ENCODE measurements around the gene GLYATL1B.
"Not testable (repeated sequence)": the region's sequence is repeated elsewhere in the genome, so short reads cannot be mapped to it uniquely, and the experiment has no call there.

GLYATL1B gene

GRCh38 chr11:59106363-59107336 lies 20.5 kb downstream of the GLYATL1B start, which contains the start of gene FAM111B:
Gene FAM111B, plus strand, starts transcription at chr11:59107237. Its CDS starts 2,389 bp downstream, at chr11:59109626.
- H3K36me3 ChIP-seq (ENCODE audit: insufficient read depth, low read length): peaks cover 27% of the 10 kb centered on the region
- H3K4me1 ChIP-seq (ENCODE audit: insufficient read depth, low read length): peaks cover 12% of the 10 kb centered on the region
- peak within 1 kb of the TSS; percentile 65 for H3K4me3 ChIP-seq (ENCODE audit: low read length)
- H2AFZ ChIP-seq (ENCODE audit: low read depth, low read length): peak within 1 kb of the TSS; percentile 96
- H3K9me3 ChIP-seq (ENCODE audit: low read length): no peaks in the 10 kb centered on the region
- peaks cover 3% of the 10 kb centered on the region for H3K27me3 ChIP-seq (ENCODE audit: insufficient read depth, low read length)

GRCh38 chr11:59107721-59108120 lies 21.6 kb downstream of the GLYATL1B start:
- not testable (repeated sequence) for H3K9me3 ChIP-seq (ENCODE audit: low read length); H3K27me3 ChIP-seq (ENCODE audit: insufficient read depth, low read length)
- Histone ChIP-seq H3K4me3 (ENCODE audit: low read length) (peak overlapping the region; percentile 65), H3K4me1 (ENCODE audit: insufficient read depth, low read length) (peaks cover 12% of the 10 kb centered on the region), H2AFZ (ENCODE audit: low read depth, low read length) (peak overlapping the region; percentile 72), H3K36me3 (ENCODE audit: insufficient read depth, low read length) (peaks cover 34% of the 10 kb centered on the region)

DNA sequence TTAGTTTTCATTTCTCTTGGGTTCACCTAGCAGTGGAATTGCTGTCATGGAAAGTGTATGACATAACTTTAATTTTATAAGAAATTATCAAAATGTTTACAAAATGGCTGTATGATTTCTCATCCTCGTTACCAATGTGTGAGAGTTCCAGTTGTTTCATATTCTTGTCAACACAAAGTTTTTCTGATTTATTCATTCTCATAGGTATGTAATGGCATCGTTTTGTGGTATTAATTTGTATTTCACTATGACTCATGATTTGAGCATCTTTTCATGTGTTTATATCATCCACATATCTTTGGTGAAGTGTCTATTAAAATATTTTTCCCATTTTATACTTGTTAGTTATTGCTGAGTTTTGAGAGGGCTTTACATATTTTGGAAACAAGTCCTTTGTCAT lies 26.4 kb downstream of the GLYATL1B start:
- Histone ChIP-seq H2AFZ (ENCODE audit: low read depth, low read length) (no peak overlapping the region), H3K4me3 (ENCODE audit: low read length) (no peak overlapping the region), H3K36me3 (ENCODE audit: insufficient read depth, low read length) (peaks cover 61% of the 10 kb centered on the region), H3K4me1 (ENCODE audit: insufficient read depth, low read length) (peaks cover 9% of the 10 kb centered on the region), H3K27me3 (ENCODE audit: insufficient read depth, low read length) (no peaks in the 10 kb centered on the region), H3K9me3 (ENCODE audit: low read length) (peaks cover 4% of the 10 kb centered on the region)

- no peaks in the 10 kb centered on the region for H3K4me1 ChIP-seq (ENCODE audit: insufficient read depth, low read length)
- no peak overlapping the region for H3K4me3 ChIP-seq (ENCODE audit: low read length)
- no peaks in the 10 kb centered on the region for H3K27me3 ChIP-seq (ENCODE audit: insufficient read depth, low read length)
- H2AFZ ChIP-seq (ENCODE audit: low read depth, low read length): no peak overlapping the region
- peaks cover 55% of the 10 kb centered on the region for H3K36me3 ChIP-seq (ENCODE audit: insufficient read depth, low read length)
- peaks cover 13% of the 10 kb centered on the region for H3K9me3 ChIP-seq (ENCODE audit: low read length)
Observed at GRCh38 chr11:59114344-59114743, 28.2 kb downstream of the GLYATL1B start.

DNA sequence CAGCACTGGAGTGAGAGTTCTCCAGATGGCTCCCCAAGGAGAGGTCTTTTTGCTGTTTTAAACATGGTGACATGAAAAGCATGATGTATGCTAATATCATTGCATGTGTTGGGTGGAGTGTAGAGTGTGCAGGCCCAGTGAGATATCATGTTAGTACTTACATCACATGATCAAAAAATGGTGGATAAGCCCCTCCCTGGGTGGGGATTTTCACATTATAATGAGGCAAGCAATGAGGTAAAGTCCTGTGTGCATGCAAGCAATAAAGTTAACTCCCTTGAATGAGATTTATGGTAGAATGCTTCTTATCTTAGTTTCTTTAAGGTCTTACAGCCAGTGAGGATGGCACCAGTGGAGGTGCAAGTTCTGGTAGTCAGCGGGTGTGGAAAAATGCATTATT lies 29.4 kb downstream of the GLYATL1B start:
- Histone ChIP-seq H3K4me1 (ENCODE audit: insufficient read depth, low read length) (no peaks in the 10 kb centered on the region), H3K9me3 (ENCODE audit: low read length) (peaks cover 13% of the 10 kb centered on the region), H2AFZ (ENCODE audit: low read depth, low read length) (no peak overlapping the region), H3K4me3 (ENCODE audit: low read length) (no peak overlapping the region), H3K36me3 (ENCODE audit: insufficient read depth, low read length) (peaks cover 43% of the 10 kb centered on the region), H3K27me3 (ENCODE audit: insufficient read depth, low read length) (no peaks in the 10 kb centered on the region)

DNA sequence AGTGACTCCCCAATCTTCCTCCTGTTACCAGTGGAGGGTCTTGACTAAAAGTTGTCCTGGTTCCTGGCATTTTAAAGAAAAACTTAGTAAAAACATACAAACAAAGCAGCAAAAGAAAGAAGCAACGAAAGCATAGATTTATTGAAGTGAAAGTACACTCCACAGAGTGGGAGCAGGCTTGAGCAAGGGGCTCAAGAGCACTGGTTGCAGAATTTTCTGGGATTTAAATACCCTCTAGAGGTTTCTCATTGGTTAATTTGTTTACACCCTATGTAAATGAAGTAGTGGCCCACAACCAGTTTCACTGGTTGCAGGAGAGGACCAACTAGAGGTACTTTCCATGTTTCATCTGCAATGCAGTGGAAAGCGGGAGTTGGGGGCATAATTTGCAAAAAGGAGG lies 31.7 kb downstream of the GLYATL1B start:
- Histone ChIP-seq H3K4me3 (ENCODE audit: low read length) (no peak overlapping the region), H3K27me3 (ENCODE audit: insufficient read depth, low read length) (no peaks in the 10 kb centered on the region), H3K36me3 (ENCODE audit: insufficient read depth, low read length) (peaks cover 35% of the 10 kb centered on the region), H2AFZ (ENCODE audit: low read depth, low read length) (no peak overlapping the region), H3K9me3 (ENCODE audit: low read length) (peaks cover 13% of the 10 kb centered on the region), H3K4me1 (ENCODE audit: insufficient read depth, low read length) (no peaks in the 10 kb centered on the region)

DNA sequence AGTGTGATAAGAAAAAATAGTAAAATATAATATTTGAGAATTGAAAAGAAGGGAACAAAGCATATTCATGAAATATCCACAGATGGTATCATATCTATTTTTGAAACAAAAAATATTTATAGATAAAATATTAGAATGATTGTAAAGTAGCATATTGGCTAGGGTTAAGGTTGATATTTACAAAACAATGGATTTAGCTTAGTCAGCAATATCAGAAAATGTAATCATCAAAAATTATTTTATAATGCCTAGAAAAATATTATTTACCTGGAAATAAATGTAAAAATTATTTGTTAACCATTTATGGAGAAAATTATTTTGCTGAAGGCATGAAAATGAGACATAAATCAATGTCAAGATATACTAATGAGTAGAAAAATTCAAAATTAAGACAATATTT lies 33.7 kb downstream of the GLYATL1B start:
- H3K9me3 ChIP-seq (ENCODE audit: low read length): peaks cover 14% of the 10 kb centered on the region
- H3K27me3 ChIP-seq (ENCODE audit: insufficient read depth, low read length): no peaks in the 10 kb centered on the region
- H3K4me1 ChIP-seq (ENCODE audit: insufficient read depth, low read length): no peaks in the 10 kb centered on the region
- peaks cover 29% of the 10 kb centered on the region for H3K36me3 ChIP-seq (ENCODE audit: insufficient read depth, low read length)
- no peak overlapping the region for H3K4me3 ChIP-seq (ENCODE audit: low read length)
- H2AFZ ChIP-seq (ENCODE audit: low read depth, low read length): no peak overlapping the region

DNA sequence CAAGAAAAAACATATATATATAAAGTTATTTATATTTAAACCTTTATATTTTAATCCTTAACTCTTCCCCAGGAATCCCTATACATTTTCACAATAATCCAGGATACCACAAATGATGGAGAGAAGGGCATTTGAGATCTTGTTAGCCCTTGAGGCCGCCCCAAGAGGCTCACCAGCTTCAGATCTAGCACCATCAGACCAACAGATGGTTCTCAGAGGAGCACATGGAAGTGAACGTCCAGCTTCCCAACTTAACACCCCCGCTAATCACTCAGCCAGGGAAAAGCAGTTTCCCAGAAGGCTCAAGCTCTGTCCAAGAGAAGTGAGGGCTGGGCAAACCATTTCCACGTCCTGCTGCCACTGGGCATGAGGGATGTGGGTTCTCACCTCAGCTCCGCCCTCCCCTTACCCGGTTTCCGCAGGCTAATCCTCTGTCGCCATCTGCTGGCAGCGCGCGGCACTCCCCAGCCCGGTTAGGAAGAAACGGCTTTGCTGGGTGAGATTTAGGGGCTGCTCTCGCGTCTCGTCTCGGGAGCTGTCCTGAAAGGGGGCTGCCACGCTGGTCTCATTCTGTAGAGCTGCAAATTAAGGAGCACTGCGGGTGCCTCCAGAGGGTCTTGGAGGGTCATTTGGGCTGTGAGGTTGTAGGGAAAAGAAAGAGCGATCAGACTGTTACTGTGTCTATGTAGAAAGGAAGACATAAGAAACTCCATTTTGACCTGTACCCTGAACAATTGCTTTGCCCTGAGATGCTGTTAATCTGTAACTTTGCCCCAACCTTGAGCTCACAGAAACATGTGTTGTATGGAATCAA lies 49.7 kb downstream of the GLYATL1B start:
- Histone ChIP-seq H3K27me3 (ENCODE audit: insufficient read depth, low read length) (no peaks in the 10 kb centered on the region), H3K36me3 (ENCODE audit: insufficient read depth, low read length) (no peaks in the 10 kb centered on the region), H3K4me3 (ENCODE audit: low read length) (no peak overlapping the region), H3K9me3 (ENCODE audit: low read length) (peaks cover 8% of the 10 kb centered on the region), H3K4me1 (ENCODE audit: insufficient read depth, low read length) (no peaks in the 10 kb centered on the region), H2AFZ (ENCODE audit: low read depth, low read length) (peak overlapping the region; percentile 48)

- H3K9me3 ChIP-seq (ENCODE audit: low read length); H3K27me3 ChIP-seq (ENCODE audit: insufficient read depth, low read length); H3K4me3 ChIP-seq (ENCODE audit: low read length); H3K4me1 ChIP-seq (ENCODE audit: insufficient read depth, low read length); H3K36me3 ChIP-seq (ENCODE audit: insufficient read depth, low read length): not testable (repeated sequence)
- H2AFZ ChIP-seq (ENCODE audit: low read depth, low read length): peak overlapping the region; percentile 48
Observed at GRCh38 chr11:59136551-59136950, 50.4 kb downstream of the GLYATL1B start.

DNA sequence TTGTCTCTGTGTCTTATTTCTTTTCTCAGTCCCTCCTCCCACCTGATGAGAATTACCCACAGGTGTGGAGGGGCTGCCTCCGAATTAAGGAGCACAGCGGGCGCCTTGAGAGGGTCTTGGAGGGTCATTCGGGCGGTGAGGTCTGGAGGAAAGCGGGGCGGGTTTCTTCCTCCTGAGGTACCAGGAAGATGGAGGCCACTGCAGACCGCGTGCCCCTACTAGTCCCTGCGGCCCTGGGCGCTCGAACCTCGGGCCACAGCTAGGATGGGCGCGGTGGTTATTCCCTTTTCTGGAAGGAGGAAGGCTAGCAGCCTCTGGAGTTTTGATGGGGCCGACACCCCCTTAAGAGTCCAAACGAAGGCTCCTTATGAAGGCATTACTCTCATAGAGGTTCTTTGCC lies 51.1 kb downstream of the GLYATL1B start:
- no peaks in the 10 kb centered on the region for H3K27me3 ChIP-seq (ENCODE audit: insufficient read depth, low read length)
- H2AFZ ChIP-seq (ENCODE audit: low read depth, low read length): no peak overlapping the region
- no peak overlapping the region for H3K4me3 ChIP-seq (ENCODE audit: low read length)
- peaks cover 3% of the 10 kb centered on the region for H3K4me1 ChIP-seq (ENCODE audit: insufficient read depth, low read length)
- no peaks in the 10 kb centered on the region for H3K36me3 ChIP-seq (ENCODE audit: insufficient read depth, low read length)
- peaks cover 1% of the 10 kb centered on the region for H3K9me3 ChIP-seq (ENCODE audit: low read length)

- H3K4me3 ChIP-seq (ENCODE audit: low read length): no peak overlapping the region
- no peak overlapping the region for H2AFZ ChIP-seq (ENCODE audit: low read depth, low read length)
- H3K27me3 ChIP-seq (ENCODE audit: insufficient read depth, low read length): no peaks in the 10 kb centered on the region
- H3K9me3 ChIP-seq (ENCODE audit: low read length): no peaks in the 10 kb centered on the region
- peaks cover 7% of the 10 kb centered on the region for H3K4me1 ChIP-seq (ENCODE audit: insufficient read depth, low read length)
- no peaks in the 10 kb centered on the region for H3K36me3 ChIP-seq (ENCODE audit: insufficient read depth, low read length)
Observed at GRCh38 chr11:59138643-59139042, 52.5 kb downstream of the GLYATL1B start.

DNA sequence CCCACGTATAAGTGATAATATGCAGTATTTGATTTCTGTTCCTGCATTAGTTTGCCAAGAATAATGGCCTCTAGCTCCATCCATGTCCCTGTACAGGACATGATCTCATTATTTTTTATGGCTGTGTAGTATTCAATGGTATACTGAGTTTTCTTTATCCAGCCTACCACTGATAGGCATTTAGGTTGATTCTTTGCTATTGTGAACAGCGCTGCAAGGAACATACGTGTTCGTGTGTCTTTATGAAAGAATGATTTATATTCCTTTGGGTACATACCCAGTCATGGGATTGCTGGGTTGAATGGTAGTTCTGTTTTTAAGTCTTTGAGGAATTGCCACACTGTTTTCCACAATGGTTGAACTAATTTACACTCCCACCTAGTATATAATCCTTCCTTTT lies 55.1 kb downstream of the GLYATL1B start:
- Histone ChIP-seq H3K27me3 (ENCODE audit: insufficient read depth, low read length) (no peaks in the 10 kb centered on the region), H3K36me3 (ENCODE audit: insufficient read depth, low read length) (no peaks in the 10 kb centered on the region), H3K4me1 (ENCODE audit: insufficient read depth, low read length) (peaks cover 7% of the 10 kb centered on the region), H3K4me3 (ENCODE audit: low read length) (no peak overlapping the region), H2AFZ (ENCODE audit: low read depth, low read length) (no peak overlapping the region), H3K9me3 (ENCODE audit: low read length) (no peaks in the 10 kb centered on the region)
